ENCODE results near the gene PRKG1. TPM values are rescaled to one million over a fixed set of nuclear protein-coding genes. Genes with fewer than 3 reads are reported as not detected.

PRKG1 gene
- total and polyA plus RNA-seq, 2 donors (not counting 1 experiment from before 2014, with no cell fraction given), result 45.8 to 71.8 TPM

DNA sequence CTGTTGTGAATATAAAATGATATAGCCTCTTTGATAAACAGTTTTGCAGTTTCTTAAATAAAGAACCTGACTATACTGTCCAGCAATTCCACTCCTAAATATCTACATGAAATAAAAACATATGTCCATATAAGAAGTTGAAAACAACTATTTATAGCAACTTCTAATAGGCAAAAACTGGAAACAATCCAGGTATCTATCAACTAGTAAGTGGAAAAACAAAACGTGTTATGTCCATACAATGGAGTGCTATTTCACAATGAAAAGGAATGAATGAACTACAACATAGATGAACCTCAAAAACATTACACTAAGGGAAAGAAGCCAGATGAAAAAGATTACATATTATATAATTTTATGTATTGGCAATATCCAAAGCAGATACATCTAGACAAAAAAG lies 356.2 kb downstream of the PRKG1 start:
- Histone ChIP-seq H3K27me3 (ENCODE audit: control insufficient read depth, insufficient read depth, low read length) (no peaks in the 10 kb centered on the region), H3K4me1 (ENCODE audit: control insufficient read depth, extremely low read depth, insufficient read depth, low read length) (no peaks in the 10 kb centered on the region), H3K27ac (ENCODE audit: insufficient read depth, low read length) (no peak overlapping the region), H4K20me1 (ENCODE audit: control insufficient read depth, extremely low read depth, insufficient read depth, low read length) (no peaks in the 10 kb centered on the region), H3K36me3 (ENCODE audit: control insufficient read depth, insufficient read depth, low read length) (no peaks in the 10 kb centered on the region), H3K79me2 (ENCODE audit: control insufficient read depth, insufficient read depth, low read length) (no peaks in the 10 kb centered on the region), H3K4me3 (replicated peaks in 1 of 4; ENCODE audit: control extremely low read depth in 1 of 4, insufficient read depth in 1 of 4, low read depth in 3 of 4, low read length in 4 of 4) (no peak overlapping the region), H3K9ac (ENCODE audit: insufficient read depth, low read length) (no peak overlapping the region), H3K9me3 (ENCODE audit: control insufficient read depth, insufficient read depth, low read depth, low read length) (no peaks in the 10 kb centered on the region), H2AFZ (ENCODE audit: low read length) (no peak overlapping the region), H3K4me2 (ENCODE audit: extremely low read depth, insufficient read depth, low read length) (no peak overlapping the region)
- TF ChIP-seq EZH2 (IDR thresholded peaks at IDR 0.05; ENCODE audit: low read length, missing control alignments), result no peak
- TF ChIP-seq, protein P1, sequence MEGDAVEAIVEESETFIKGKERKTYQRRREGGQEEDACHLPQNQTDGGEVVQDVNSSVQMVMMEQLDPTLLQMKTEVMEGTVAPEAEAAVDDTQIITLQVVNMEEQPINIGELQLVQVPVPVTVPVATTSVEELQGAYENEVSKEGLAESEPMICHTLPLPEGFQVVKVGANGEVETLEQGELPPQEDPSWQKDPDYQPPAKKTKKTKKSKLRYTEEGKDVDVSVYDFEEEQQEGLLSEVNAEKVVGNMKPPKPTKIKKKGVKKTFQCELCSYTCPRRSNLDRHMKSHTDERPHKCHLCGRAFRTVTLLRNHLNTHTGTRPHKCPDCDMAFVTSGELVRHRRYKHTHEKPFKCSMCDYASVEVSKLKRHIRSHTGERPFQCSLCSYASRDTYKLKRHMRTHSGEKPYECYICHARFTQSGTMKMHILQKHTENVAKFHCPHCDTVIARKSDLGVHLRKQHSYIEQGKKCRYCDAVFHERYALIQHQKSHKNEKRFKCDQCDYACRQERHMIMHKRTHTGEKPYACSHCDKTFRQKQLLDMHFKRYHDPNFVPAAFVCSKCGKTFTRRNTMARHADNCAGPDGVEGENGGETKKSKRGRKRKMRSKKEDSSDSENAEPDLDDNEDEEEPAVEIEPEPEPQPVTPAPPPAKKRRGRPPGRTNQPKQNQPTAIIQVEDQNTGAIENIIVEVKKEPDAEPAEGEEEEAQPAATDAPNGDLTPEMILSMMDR (conservative IDR thresholded peaks at IDR 0.05 in 1 of 2, IDR thresholded peaks at IDR 0.05 in 1 of 2; ENCODE audit: low read depth in 1 of 2, low read length in 2 of 2), result no peak
- peak in 1 of 2 donors; percentile 26 for DNase-seq (ENCODE audit: low read depth in 2 of 2)

DNA sequence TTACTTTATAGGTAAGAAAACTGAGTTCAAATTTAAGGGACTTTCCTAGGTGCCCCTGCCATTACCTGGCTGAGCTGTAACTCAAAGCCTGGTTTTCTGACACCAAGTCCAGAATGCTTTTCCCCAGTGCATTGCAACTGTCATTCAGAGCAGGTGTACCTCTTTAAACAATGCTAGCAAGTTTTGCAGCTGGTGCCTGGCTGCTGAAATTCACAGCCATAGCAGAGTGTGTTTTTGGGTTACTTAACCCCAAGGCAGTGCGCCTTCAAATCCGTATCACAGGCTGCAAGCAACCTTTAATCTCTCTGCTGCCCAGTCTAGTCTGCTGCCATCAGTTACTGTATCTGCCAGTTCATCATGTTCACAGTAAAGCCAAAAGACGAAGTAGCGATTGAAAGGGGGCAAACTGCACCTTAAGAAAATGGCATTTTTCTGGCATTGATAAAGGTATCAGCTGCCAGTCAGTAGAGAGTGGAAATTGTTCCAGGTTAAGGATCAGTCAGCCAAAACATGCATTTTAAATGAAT lies 359.7 kb downstream of the PRKG1 start:
- H3K27ac ChIP-seq (ENCODE audit: insufficient read depth, low read length), result no peak overlapping the region
- no peak for TF ChIP-seq EZH2 (IDR thresholded peaks at IDR 0.05; ENCODE audit: low read length, missing control alignments)
- TF ChIP-seq, protein P1 (conservative IDR thresholded peaks at IDR 0.05 in 1 of 2, IDR thresholded peaks at IDR 0.05 in 1 of 2; ENCODE audit: low read depth in 1 of 2, low read length in 2 of 2), result no peak
- H3K9me3 ChIP-seq (ENCODE audit: control insufficient read depth, insufficient read depth, low read depth, low read length), result no peaks in the 10 kb centered on the region
- no peaks in the 10 kb centered on the region for H3K4me1 ChIP-seq (ENCODE audit: control insufficient read depth, extremely low read depth, insufficient read depth, low read length)
- no peaks in the 10 kb centered on the region for H3K36me3 ChIP-seq (ENCODE audit: control insufficient read depth, insufficient read depth, low read length)
- no peak for DNase-seq (ENCODE audit: low read depth in 2 of 2)
- no peaks in the 10 kb centered on the region for H3K79me2 ChIP-seq (ENCODE audit: control insufficient read depth, insufficient read depth, low read length)
- H3K27me3 ChIP-seq (ENCODE audit: control insufficient read depth, insufficient read depth, low read length), result no peaks in the 10 kb centered on the region
- no peak overlapping the region for H3K9ac ChIP-seq (ENCODE audit: insufficient read depth, low read length)
- no peak overlapping the region for H2AFZ ChIP-seq (ENCODE audit: low read length)
- H3K4me2 ChIP-seq (ENCODE audit: extremely low read depth, insufficient read depth, low read length), result no peak overlapping the region
- H4K20me1 ChIP-seq (ENCODE audit: control insufficient read depth, extremely low read depth, insufficient read depth, low read length), result no peaks in the 10 kb centered on the region
- H3K4me3 ChIP-seq (replicated peaks in 1 of 4; ENCODE audit: control extremely low read depth in 1 of 4, insufficient read depth in 1 of 4, low read depth in 3 of 4, low read length in 4 of 4), result no peak overlapping the region

DNA sequence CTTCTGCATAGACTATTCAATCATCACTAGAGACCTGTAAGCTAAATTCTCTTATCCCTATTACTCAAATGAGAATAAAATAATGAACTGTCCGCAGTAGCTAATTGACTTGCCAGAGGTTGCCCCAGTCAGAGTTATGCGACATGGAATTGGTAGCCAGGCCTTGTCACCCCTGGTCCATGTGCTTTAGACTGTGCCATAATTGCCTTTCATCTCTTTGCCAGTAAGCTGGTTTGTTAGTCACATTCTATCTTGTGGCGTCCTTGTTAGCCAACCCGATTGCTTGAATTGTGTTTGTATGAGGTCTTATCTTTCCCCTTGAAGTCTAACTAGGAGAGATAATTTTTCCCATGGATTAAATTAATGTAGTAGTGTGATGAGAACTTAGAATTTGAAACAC lies 362.5 kb downstream of the PRKG1 start:
- no peaks in the 10 kb centered on the region for H3K79me2 ChIP-seq (ENCODE audit: control insufficient read depth, insufficient read depth, low read length)
- no peak overlapping the region for H2AFZ ChIP-seq (ENCODE audit: low read length)
- H3K27me3 ChIP-seq (ENCODE audit: control insufficient read depth, insufficient read depth, low read length), result no peaks in the 10 kb centered on the region
- H3K4me1 ChIP-seq (ENCODE audit: control insufficient read depth, extremely low read depth, insufficient read depth, low read length), result no peaks in the 10 kb centered on the region
- no peak overlapping the region for H3K4me3 ChIP-seq (replicated peaks in 1 of 4; ENCODE audit: control extremely low read depth in 1 of 4, insufficient read depth in 1 of 4, low read depth in 3 of 4, low read length in 4 of 4)
- H3K36me3 ChIP-seq (ENCODE audit: control insufficient read depth, insufficient read depth, low read length), result no peaks in the 10 kb centered on the region
- no peaks in the 10 kb centered on the region for H3K9me3 ChIP-seq (ENCODE audit: control insufficient read depth, insufficient read depth, low read depth, low read length)
- TF ChIP-seq EZH2 (IDR thresholded peaks at IDR 0.05; ENCODE audit: low read length, missing control alignments), result no peak
- TF ChIP-seq, protein P1 (conservative IDR thresholded peaks at IDR 0.05 in 1 of 2, IDR thresholded peaks at IDR 0.05 in 1 of 2; ENCODE audit: low read depth in 1 of 2, low read length in 2 of 2), result no peak
- H3K4me2 ChIP-seq (ENCODE audit: extremely low read depth, insufficient read depth, low read length), result no peak overlapping the region
- H3K9ac ChIP-seq (ENCODE audit: insufficient read depth, low read length), result no peak overlapping the region
- no peaks in the 10 kb centered on the region for H4K20me1 ChIP-seq (ENCODE audit: control insufficient read depth, extremely low read depth, insufficient read depth, low read length)
- no peak overlapping the region for H3K27ac ChIP-seq (ENCODE audit: insufficient read depth, low read length)
- DNase-seq (ENCODE audit: low read depth in 2 of 2), result no peak
